K562 (cell line): ENCODE measurements around the gene SIRT7.

Source experiments
- CREB1 ChIP-seq, 2 experiments: sonication (generic) in 1 of 2; formaldehyde crosslinking in 1 of 2; IDR thresholded peaks; 2 replicates each; pipeline versions ENCODE4 v1.6.1 to v1.8.0; 2012 to 2022; ENCODE audit warnings: inconsistent platforms in 1 of 2, mild to moderate bottlenecking in 1 of 2, missing genetic modification reagents in 1 of 2, moderate library complexity in 1 of 2
- RB1 ChIP-seq: fragments of 450-650 bp; IDR thresholded peaks from 2 replicates; pipeline ENCODE4 v1.6.1; 2017; ENCODE audit warnings: low read depth, mild to moderate bottlenecking
- ZNF184 ChIP-seq: sonication (generic); formaldehyde crosslinking; IDR thresholded peaks from 2 replicates; pipeline ENCODE4 v1.5.0; 2020; ENCODE audit warnings: missing genetic modification reagents

- no peak for TF ChIP-seq RB1
- no peak for TF ChIP-seq CREB1 (IDR thresholded peaks at IDR 0.05)
- no peak for TF ChIP-seq CREB1 (CRISPR knock-in tag; IDR thresholded peaks at IDR 0.05)
- no peak for TF ChIP-seq ZNF184 (CRISPR knock-in tag)
These were observed 1.0 kb upstream of the SIRT7 start for GRCh38 chr17:81918832-81919545.
